HEK293 (cell line): ENCODE measurements around the gene XRN2.

Experiments used
- CTCF ChIA-PET: fragments of 350-600 bp; formaldehyde crosslinking; extraction: SDS; loops from one replicate; lab custom pipeline; 2021; ENCODE audit warnings: antibody characterized with exemption; lab: Yijun Ruan, JAX
- POLR2A ChIA-PET: fragments of 300-600 bp; formaldehyde crosslinking; extraction: SDS; loops from one replicate; lab custom pipeline; 2020; ENCODE audit warnings: antibody characterized with exemption, inconsistent platforms; lab: Yijun Ruan, JAX
- H3K27ac ChIP-seq: fragments of 200-500 bp; sonication (Bioruptor generic); 2 replicates; pipeline ENCODE4 v1.5.1; 2014; ENCODE audit warnings: low read depth, low read length, control low read depth, inconsistent platforms; ENCODE audit errors: extremely low read depth
- H3K36me3 ChIP-seq, 2 experiments: fragments of 200-500 bp in 1 of 2; sonication (Bioruptor generic) in 1 of 2; 1 replicate in 1 of 2; 2 replicates in 1 of 2; pipeline ENCODE4 v1.5.1; 2014 to 2017; ENCODE audit warnings: inconsistent platforms in 2 of 2, low read length in 2 of 2; ENCODE audit not compliant: control insufficient read depth in 2 of 2, insufficient read depth in 1 of 2
- H3K4me1 ChIP-seq: fragments of 200-500 bp; sonication (Bioruptor generic); 2 replicates; pipeline ENCODE4 v1.5.1; 2014; ENCODE audit warnings: mild to moderate bottlenecking, low read length, inconsistent platforms; ENCODE audit not compliant: control insufficient read depth, insufficient read depth
- H3K4me3 ChIP-seq: 2 replicates; pipeline ENCODE4 v1.5.1; 2011; ENCODE audit warnings: low read depth, mild to moderate bottlenecking, control low read depth, low read length, moderate library complexity
- H3K9me3 ChIP-seq: fragments of 200-500 bp; sonication (Bioruptor generic); 2 replicates; pipeline ENCODE4 v1.5.1; 2014; ENCODE audit warnings: low read depth, low read length, inconsistent platforms; ENCODE audit not compliant: control insufficient read depth, insufficient read depth
- FEZF1 ChIP-seq: fragments of 450-650 bp; formaldehyde crosslinking; IDR thresholded peaks from 2 replicates; pipeline ENCODE4 v1.5.1; 2016; ENCODE audit warnings: missing biosample characterization, missing genetic modification characterization
- GLIS1 ChIP-seq: fragments of 450-650 bp; formaldehyde crosslinking; IDR thresholded peaks from 2 replicates; pipeline ENCODE4 v1.5.1; 2016; ENCODE audit warnings: missing biosample characterization, missing genetic modification characterization
- IKZF3 ChIP-seq: fragments of 450-650 bp; IDR thresholded peaks from 2 replicates; pipeline ENCODE4 v1.5.0; 2018; ENCODE audit warnings: missing biosample characterization, mild to moderate bottlenecking, missing genetic modification characterization, moderate library complexity
- OVOL3 ChIP-seq: fragments of 450-650 bp; formaldehyde crosslinking; IDR thresholded peaks from 2 replicates; pipeline ENCODE4 v1.5.1; 2016; ENCODE audit warnings: missing biosample characterization, missing genetic modification characterization
- SCRT2 ChIP-seq: fragments of 450-650 bp; formaldehyde crosslinking; IDR thresholded peaks from 2 replicates; pipeline ENCODE4 v1.5.1; 2016; ENCODE audit warnings: missing biosample characterization, missing genetic modification characterization
- TSHZ1 ChIP-seq: fragments of 450-650 bp; formaldehyde crosslinking; IDR thresholded peaks from 2 replicates; pipeline ENCODE4 v1.5.1; 2016; ENCODE audit warnings: missing biosample characterization, missing genetic modification characterization, borderline replicate concordance
- ZBTB17 ChIP-seq: fragments of 450-650 bp; formaldehyde crosslinking; IDR thresholded peaks from 2 replicates; pipeline ENCODE4 v1.5.1; 2016; ENCODE audit warnings: missing biosample characterization, missing genetic modification characterization
- ZIC2 ChIP-seq: fragments of 450-650 bp; formaldehyde crosslinking; IDR thresholded peaks from 2 replicates; pipeline ENCODE4 v1.5.1; 2016; ENCODE audit warnings: missing biosample characterization, missing genetic modification characterization
- ZNF112 ChIP-seq: fragments of 450-650 bp; formaldehyde crosslinking; IDR thresholded peaks from 2 replicates; pipeline ENCODE4 v1.5.0; 2017; ENCODE audit warnings: missing biosample characterization, missing genetic modification characterization
- ZNF16 ChIP-seq: fragments of 450-650 bp; formaldehyde crosslinking; IDR thresholded peaks from 2 replicates; pipeline ENCODE4 v1.5.1; 2016; ENCODE audit warnings: low read depth, missing biosample characterization, missing genetic modification characterization
- ZNF24 ChIP-seq: fragments of 450-650 bp; formaldehyde crosslinking; IDR thresholded peaks from 2 replicates; pipeline ENCODE4 v1.5.1; 2016; ENCODE audit warnings: missing biosample characterization, missing genetic modification characterization
- ZNF513 ChIP-seq: fragments of 450-650 bp; IDR thresholded peaks from 2 replicates; pipeline ENCODE4 v1.5.1; 2018; ENCODE audit warnings: missing biosample characterization, missing genetic modification characterization
- ZNF580 ChIP-seq: fragments of 450-650 bp; formaldehyde crosslinking; IDR thresholded peaks from 2 replicates; pipeline ENCODE4 v1.5.1; 2016; ENCODE audit warnings: missing biosample characterization, missing genetic modification characterization
- ZNF621 ChIP-seq: fragments of 450-650 bp; formaldehyde crosslinking; IDR thresholded peaks from 2 replicates; pipeline ENCODE4 v1.5.1; 2017; ENCODE audit warnings: missing biosample characterization, missing genetic modification characterization
- ZNF664 ChIP-seq: fragments of 450-650 bp; formaldehyde crosslinking; IDR thresholded peaks from 2 replicates; pipeline ENCODE4 v1.5.1; 2016; ENCODE audit warnings: missing biosample characterization, missing genetic modification characterization
- ZNF843 ChIP-seq: fragments of 450-650 bp; formaldehyde crosslinking; IDR thresholded peaks from 2 replicates; pipeline ENCODE4 v1.5.1; 2016; ENCODE audit warnings: missing biosample characterization, missing genetic modification characterization
- TF ChIP-seq, protein P1 (sequence below): fragments of 450-650 bp; formaldehyde crosslinking; IDR thresholded peaks from 2 replicates; pipeline ENCODE4 v1.5.1; 2016; ENCODE audit warnings: missing biosample characterization, missing genetic modification characterization

XRN2 gene

GRCh38 chr20:21381619-21382018, 78.5 kb downstream of the XRN2 start:
- Histone ChIP-seq H3K27ac (no peak overlapping the region), H3K36me3 (peaks cover 0 to 43% of the 10 kb centered on the region in 2 experiments; a peak in 2 of 3 replicates), H3K9me3 (no peaks in the 10 kb centered on the region), H3K4me3 (no peak overlapping the region), H3K4me1 (no peaks in the 10 kb centered on the region; the same call in 1 of the 2 replicates)
- POLR2A ChIA-PET: no interaction called here
- CTCF ChIA-PET: interaction anchor here (0.8 kb wide), 1 partner anchor 14 kb away, joined by 4 read pairs; no protein-coding TSS in a partner anchor
- no peak for TF ChIP-seq ZNF580 (tag by site-specific recombination)
- no peak for TF ChIP-seq ZNF513 (tag by site-specific recombination)
- no peak for TF ChIP-seq ZNF621 (tag by site-specific recombination)
- TF ChIP-seq ZNF843 (tag by site-specific recombination): no peak

GRCh38 chr20:21384308-21384892, 81.3 kb downstream of the XRN2 start:
- CTCF ChIA-PET: no interaction called here
- no peaks in the 10 kb centered on the region for H3K9me3 ChIP-seq
- H3K36me3 ChIP-seq: peaks cover 0 to 54% of the 10 kb centered on the region in 2 experiments; a peak in 2 of 3 replicates
- no peak overlapping the region for H3K4me3 ChIP-seq
- TF ChIP-seq GLIS1 (tag by site-specific recombination) (0 out of 2 replicates have a peak, but pooled peaks have one; percentile 18), ZNF16 (tag by site-specific recombination) (no peak)
- no peak overlapping the region for H3K27ac ChIP-seq
- POLR2A ChIA-PET: no interaction called here
- peaks cover 13% of the 10 kb centered on the region; the same call in 1 of the 2 replicates for H3K4me1 ChIP-seq

DNA sequence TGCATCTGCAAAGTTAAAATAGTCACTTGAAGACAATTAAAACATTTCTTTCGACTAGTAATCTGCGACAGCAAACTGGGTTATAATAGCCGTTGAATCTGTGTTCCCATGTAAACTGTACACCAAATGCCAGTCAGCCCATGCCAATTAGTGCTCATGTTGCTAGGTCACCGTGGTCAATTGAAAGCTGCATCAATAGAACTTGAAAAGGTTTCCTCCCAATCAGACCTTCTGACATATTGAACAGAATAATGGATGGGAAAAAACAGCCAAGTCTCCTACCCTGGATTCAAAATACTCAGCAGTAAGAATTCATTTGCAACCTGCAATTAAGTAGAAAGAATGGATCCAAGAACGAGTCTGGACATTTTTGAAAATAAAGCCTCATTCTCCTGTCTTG, 83.0 kb downstream of the XRN2 start:
- H3K9me3 ChIP-seq: no peaks in the 10 kb centered on the region
- peaks cover 13% of the 10 kb centered on the region; the same call in 1 of the 2 replicates for H3K4me1 ChIP-seq
- H3K4me3 ChIP-seq: no peak overlapping the region
- peaks cover 0 to 49% of the 10 kb centered on the region in 2 experiments; a peak in 2 of 3 replicates for H3K36me3 ChIP-seq
- H3K27ac ChIP-seq: no peak overlapping the region
- TF ChIP-seq SCRT2 (0 out of 2 replicates have a peak, but pooled peaks have one; percentile 4), FEZF1 (tag by site-specific recombination) (no peak)
- TF ChIP-seq, protein P1, sequence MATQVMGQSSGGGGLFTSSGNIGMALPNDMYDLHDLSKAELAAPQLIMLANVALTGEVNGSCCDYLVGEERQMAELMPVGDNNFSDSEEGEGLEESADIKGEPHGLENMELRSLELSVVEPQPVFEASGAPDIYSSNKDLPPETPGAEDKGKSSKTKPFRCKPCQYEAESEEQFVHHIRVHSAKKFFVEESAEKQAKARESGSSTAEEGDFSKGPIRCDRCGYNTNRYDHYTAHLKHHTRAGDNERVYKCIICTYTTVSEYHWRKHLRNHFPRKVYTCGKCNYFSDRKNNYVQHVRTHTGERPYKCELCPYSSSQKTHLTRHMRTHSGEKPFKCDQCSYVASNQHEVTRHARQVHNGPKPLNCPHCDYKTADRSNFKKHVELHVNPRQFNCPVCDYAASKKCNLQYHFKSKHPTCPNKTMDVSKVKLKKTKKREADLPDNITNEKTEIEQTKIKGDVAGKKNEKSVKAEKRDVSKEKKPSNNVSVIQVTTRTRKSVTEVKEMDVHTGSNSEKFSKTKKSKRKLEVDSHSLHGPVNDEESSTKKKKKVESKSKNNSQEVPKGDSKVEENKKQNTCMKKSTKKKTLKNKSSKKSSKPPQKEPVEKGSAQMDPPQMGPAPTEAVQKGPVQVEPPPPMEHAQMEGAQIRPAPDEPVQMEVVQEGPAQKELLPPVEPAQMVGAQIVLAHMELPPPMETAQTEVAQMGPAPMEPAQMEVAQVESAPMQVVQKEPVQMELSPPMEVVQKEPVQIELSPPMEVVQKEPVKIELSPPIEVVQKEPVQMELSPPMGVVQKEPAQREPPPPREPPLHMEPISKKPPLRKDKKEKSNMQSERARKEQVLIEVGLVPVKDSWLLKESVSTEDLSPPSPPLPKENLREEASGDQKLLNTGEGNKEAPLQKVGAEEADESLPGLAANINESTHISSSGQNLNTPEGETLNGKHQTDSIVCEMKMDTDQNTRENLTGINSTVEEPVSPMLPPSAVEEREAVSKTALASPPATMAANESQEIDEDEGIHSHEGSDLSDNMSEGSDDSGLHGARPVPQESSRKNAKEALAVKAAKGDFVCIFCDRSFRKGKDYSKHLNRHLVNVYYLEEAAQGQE (tag by site-specific recombination): no peak
- POLR2A ChIA-PET: no interaction called here
- CTCF ChIA-PET: no interaction called here

- ChIA-PET CTCF (no interaction called here), POLR2A (no interaction called here)
- Histone ChIP-seq H3K27ac (no peak overlapping the region), H3K4me3 (no peak overlapping the region), H3K4me1 (peaks cover 13% of the 10 kb centered on the region; the same call in 1 of the 2 replicates), H3K9me3 (no peaks in the 10 kb centered on the region), H3K36me3 (peaks cover 0 to 44% of the 10 kb centered on the region in 2 experiments; a peak in 2 of 3 replicates)
- TF ChIP-seq ZNF24 (tag by site-specific recombination) (0 out of 2 replicates have a peak, but pooled peaks have one; percentile 32), ZIC2 (tag by site-specific recombination) (peak; percentile 51), ZNF664 (no peak), IKZF3 (tag by site-specific recombination) (peak; percentile 9; the same call in 1 of the 2 replicates), TSHZ1 (tag by site-specific recombination) (peak; percentile 64; the same call in 1 of the 2 replicates), ZNF112 (tag by site-specific recombination) (no peak), OVOL3 (tag by site-specific recombination) (peak; percentile 33; the same call in 1 of the 2 replicates), ZBTB17 (peak; percentile 48; the same call in 1 of the 2 replicates)
Measured at GRCh38 chr20:21387528-21387927, 84.4 kb downstream of the XRN2 start.
